HG02642 (cell line): ENCODE measurements around the gene FRMD5.

Experiments
- ATAC-seq: cut with Tn5 transposase; IDR thresholded peaks from one replicate; pipeline ENCODE4 v1.9.1; 2021; ENCODE audit warnings: mild to moderate bottlenecking; ENCODE audit not compliant: unreplicated experiment, poor library complexity

The FRMD5 gene

GRCh38 chr15:43939070-43939469 is 256.0 kb downstream of the FRMD5 start:
- no peak for ATAC-seq

- no peak for ATAC-seq
Measured at GRCh38 chr15:43934480-43934879, 260.6 kb downstream of the FRMD5 start.

- ATAC-seq = no peak
Measured at GRCh38 chr15:43932907-43933306, 262.2 kb downstream of the FRMD5 start.

- ATAC-seq = no peak
Measured at GRCh38 chr15:43931790-43932435, 263.2 kb downstream of the FRMD5 start.

- no peak for ATAC-seq
Measured at GRCh38 chr15:43931119-43931518, 264.0 kb downstream of the FRMD5 start.

GRCh38 chr15:43930556-43930955 is 264.5 kb downstream of the FRMD5 start:
- ATAC-seq = peak; percentile 60

- ATAC-seq = no peak
Measured at GRCh38 chr15:43930079-43930478, 265.0 kb downstream of the FRMD5 start.

GRCh38 chr15:43928152-43928551 is 266.9 kb downstream of the FRMD5 start:
- ATAC-seq = no peak

- no peak for ATAC-seq
Measured at GRCh38 chr15:43927203-43927602, 267.9 kb downstream of the FRMD5 start.

GRCh38 chr15:43923553-43923952 is 271.5 kb downstream of the FRMD5 start:
- ATAC-seq = no peak

- ATAC-seq = no peak
Measured at GRCh38 chr15:43922021-43922420, 273.1 kb downstream of the FRMD5 start.

- ATAC-seq = no peak
Measured at GRCh38 chr15:43920815-43921214, 274.3 kb downstream of the FRMD5 start.

- ATAC-seq = no peak
Measured at GRCh38 chr15:43920254-43920600, 274.8 kb downstream of the FRMD5 start.

GRCh38 chr15:43919540-43920253 is 275.4 kb downstream of the FRMD5 start:
- ATAC-seq = no peak

GRCh38 chr15:43918717-43919116 is 276.4 kb downstream of the FRMD5 start:
- no peak for ATAC-seq

GRCh38 chr15:43916326-43916660 is 278.8 kb downstream of the FRMD5 start:
- ATAC-seq = no peak

GRCh38 chr15:43915631-43916325 is 279.3 kb downstream of the FRMD5 start:
- no peak for ATAC-seq

GRCh38 chr15:43913941-43914340 is 281.1 kb downstream of the FRMD5 start:
- no peak for ATAC-seq

GRCh38 chr15:43913026-43913780 is 281.9 kb downstream of the FRMD5 start:
- no peak for ATAC-seq

- ATAC-seq = no peak
Measured at GRCh38 chr15:43912208-43912607, 282.9 kb downstream of the FRMD5 start.

- ATAC-seq = no peak
Measured at GRCh38 chr15:43911235-43911781, 283.8 kb downstream of the FRMD5 start.
